Stomach (tissue), 9 donors: Measurements from ENCODE around the gene MLIP. TPM values are rescaled to one million over a fixed set of nuclear protein-coding genes. Genes with fewer than 3 reads are reported as not detected.

Experiments used
- DNase-seq, 2 donors: peaks; one replicate each; pipeline versions ENCODE4 v3.0.0 to v3.0.0-alpha.2; 2013 to 2019
- H3K27ac ChIP-seq, 5 donors: fragments of 200-600 bp in 4 of 5; sonication (generic) in 4 of 5; one replicate each; pipeline ENCODE4 v1.5.1; 2013 to 2019; ENCODE audit warnings: mild to moderate bottlenecking in 1 of 5, moderate library complexity in 1 of 5
- H3K27me3 ChIP-seq, 3 donors: fragments of 200-600 bp; sonication (generic); one replicate each; pipeline ENCODE4 v1.5.1; 2017 to 2019; ENCODE audit warnings: mixed run types in 1 of 3
- H3K36me3 ChIP-seq, 4 donors: fragments of 200-600 bp; sonication (generic); 1 replicate in 3 of 4; 2 replicates in 1 of 4; pipeline ENCODE4 v1.5.1; 2016 to 2019
- H3K4me1 ChIP-seq, 4 donors: fragments of 200-600 bp; sonication (generic); one replicate each; pipeline ENCODE4 v1.5.1; 2016 to 2019
- H3K4me3 ChIP-seq, 4 donors: fragments of 200-600 bp; sonication (generic) in 3 of 4; one replicate each; pipeline ENCODE4 v1.5.1; 2016 to 2019; ENCODE audit warnings: mild to moderate bottlenecking in 1 of 4
- H3K9me3 ChIP-seq, 4 donors: fragments of 200-600 bp; sonication (generic); one replicate each; pipeline ENCODE4 v1.5.1; 2016 to 2019
- EP300 ChIP-seq: sonication (generic); formaldehyde crosslinking; IDR thresholded peaks from one replicate; pipeline ENCODE4 v1.6.1; 2017; ENCODE audit warnings: antibody characterized with exemption
- POLR2A ChIP-seq, 4 donors: fragments of 450-650 bp; IDR thresholded peaks; one replicate each; pipeline ENCODE4 v1.6.1; 2016; ENCODE audit warnings: antibody characterized with exemption in 4 of 4, control low read depth in 2 of 4, mild to moderate bottlenecking in 1 of 4, moderate library complexity in 1 of 4
- POLR2AphosphoS5 ChIP-seq, 3 donors: sonication (generic); formaldehyde crosslinking; IDR thresholded peaks; one replicate each; pipeline ENCODE4 v1.6.1; 2016; ENCODE audit warnings: antibody characterized with exemption in 3 of 3
- WGBS, 5 donors: extraction: QIAGEN DNeasy Blood & Tissue Kit in 3 of 5; methylation state at CpG; one replicate each; pipeline versions ENCODE4 v1.1.5 to v1.1.7; 2013 to 2018; 5-methylcytosine and 5-hydroxymethylcytosine counted together
- intact Hi-C: fragments of 100-400 bp; cut with DNase I; formaldehyde crosslinking; loops from one replicate; pipeline ENCODE4 v1.15.1; 2023; ENCODE audit warnings: low total_unique reads
- polyA plus RNA-seq, 3 donors: library from polyadenylated mRNA; stranded (reverse); fragments of 200-250 nt; gene quantifications; one replicate each; pipeline ENCODE4 v1.2.3, GENCODE V29; 2013
- total RNA-seq, 5 donors: library from RNA; depleted of rRNA; stranded (reverse); fragments of >200 nt; gene quantifications; one replicate each; pipeline versions ENCODE4 v1.1.0 to v1.2.3, GENCODE V29; 2014 to 2016
- TF ChIP-seq, protein P1 (sequence below), 7 experiments: fragments of 450-650 bp in 4 of 7; fragments of 200-600 bp in 3 of 7; sonication (generic) in 3 of 7; IDR thresholded peaks; one replicate each; pipeline ENCODE4 v1.5.1; 2016 to 2019; ENCODE audit warnings: antibody characterized with exemption in 7 of 7, control low read depth in 2 of 7, mild to moderate bottlenecking in 1 of 7
- donor health status: healthy with polysubstance abuse.
- donor health status: Bipolar disorder and iron deficiency.
- donor health status: healthy.

Gene MLIP
- total and polyA plus RNA-seq, 8 donors, result 0.48 TPM; not detected in 7

DNA sequence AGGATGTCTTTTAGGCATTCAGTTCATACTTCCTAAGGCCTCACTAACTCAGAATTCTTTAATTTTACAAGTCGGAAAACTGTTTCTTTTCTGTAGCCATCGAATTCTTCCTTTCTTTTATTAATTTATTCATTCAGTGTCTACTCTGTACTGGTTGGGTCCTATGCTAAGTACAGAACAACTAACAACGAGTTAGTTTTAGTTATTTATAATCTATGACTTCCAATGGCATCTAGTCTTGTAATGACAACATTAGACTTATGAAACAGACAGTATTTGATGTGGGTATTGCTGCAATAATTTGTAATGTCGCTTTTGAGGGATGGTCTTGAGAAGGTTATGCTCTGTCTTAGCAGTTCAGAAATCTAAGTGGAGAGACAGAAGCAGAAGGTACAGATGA, 141.7 kb downstream of the MLIP start:
- H3K9me3 ChIP-seq, result no peaks in the 10 kb centered on the region
- peaks cover 0 to 10% (median 0%) of the 10 kb centered on the region in 4 donors for H3K4me1 ChIP-seq
- intact Hi-C loops, result no loop called here
- H3K27me3 ChIP-seq, result no peaks in the 10 kb centered on the region
- DNase-seq, result no peak
- H3K27ac ChIP-seq, result no peak overlapping the region
- WGBS, 5 donors, result 87 to 91% (median 88%) methylated on average over 4 of the region's 4 CpGs
- H3K36me3 ChIP-seq, result no peaks in the 10 kb centered on the region
- no peak overlapping the region for H3K4me3 ChIP-seq
- no peak for TF ChIP-seq POLR2AphosphoS5 (IDR thresholded peaks at IDR 0.05)
- no peak for TF ChIP-seq POLR2A (IDR thresholded peaks at IDR 0.05)
- TF ChIP-seq, protein P1, sequence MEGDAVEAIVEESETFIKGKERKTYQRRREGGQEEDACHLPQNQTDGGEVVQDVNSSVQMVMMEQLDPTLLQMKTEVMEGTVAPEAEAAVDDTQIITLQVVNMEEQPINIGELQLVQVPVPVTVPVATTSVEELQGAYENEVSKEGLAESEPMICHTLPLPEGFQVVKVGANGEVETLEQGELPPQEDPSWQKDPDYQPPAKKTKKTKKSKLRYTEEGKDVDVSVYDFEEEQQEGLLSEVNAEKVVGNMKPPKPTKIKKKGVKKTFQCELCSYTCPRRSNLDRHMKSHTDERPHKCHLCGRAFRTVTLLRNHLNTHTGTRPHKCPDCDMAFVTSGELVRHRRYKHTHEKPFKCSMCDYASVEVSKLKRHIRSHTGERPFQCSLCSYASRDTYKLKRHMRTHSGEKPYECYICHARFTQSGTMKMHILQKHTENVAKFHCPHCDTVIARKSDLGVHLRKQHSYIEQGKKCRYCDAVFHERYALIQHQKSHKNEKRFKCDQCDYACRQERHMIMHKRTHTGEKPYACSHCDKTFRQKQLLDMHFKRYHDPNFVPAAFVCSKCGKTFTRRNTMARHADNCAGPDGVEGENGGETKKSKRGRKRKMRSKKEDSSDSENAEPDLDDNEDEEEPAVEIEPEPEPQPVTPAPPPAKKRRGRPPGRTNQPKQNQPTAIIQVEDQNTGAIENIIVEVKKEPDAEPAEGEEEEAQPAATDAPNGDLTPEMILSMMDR (IDR thresholded peaks at IDR 0.05), result no peak
- no peak for TF ChIP-seq EP300

DNA sequence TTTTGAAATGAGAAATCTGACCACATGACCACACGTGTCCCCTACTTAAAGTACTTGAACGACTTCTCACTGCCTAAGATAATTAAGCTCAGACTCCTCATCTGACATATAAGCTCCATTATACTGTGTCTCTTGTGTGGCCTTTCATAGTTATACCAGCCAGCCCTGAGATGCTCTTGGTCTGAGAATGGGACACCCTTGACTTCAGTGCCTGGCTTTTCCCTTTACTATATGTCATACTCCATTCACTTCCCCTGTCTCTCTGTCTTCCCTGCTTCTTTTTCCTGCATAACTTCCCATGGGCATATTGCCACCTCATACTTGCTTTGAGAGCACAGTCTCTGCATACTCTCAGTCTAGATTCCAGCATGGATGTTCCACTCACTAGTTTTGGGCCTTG, 143.6 kb downstream of the MLIP start:
- Histone ChIP-seq H3K4me3 (no peak overlapping the region), H3K27ac (no peak overlapping the region), H3K4me1 (peaks cover 0 to 10% (median 0%) of the 10 kb centered on the region in 4 donors), H3K27me3 (no peaks in the 10 kb centered on the region), H3K9me3 (no peaks in the 10 kb centered on the region), H3K36me3 (no peaks in the 10 kb centered on the region)
- 66 to 87% (median 79%) methylated on average over 2 of the region's 2 CpGs for WGBS, 5 donors
- no peak for DNase-seq
- intact Hi-C loops, result no loop called here
- TF ChIP-seq, protein P1 (IDR thresholded peaks at IDR 0.05), result no peak
- TF ChIP-seq EP300 (no peak), POLR2AphosphoS5 (IDR thresholded peaks at IDR 0.05) (no peak), POLR2A (IDR thresholded peaks at IDR 0.05) (no peak)

DNA sequence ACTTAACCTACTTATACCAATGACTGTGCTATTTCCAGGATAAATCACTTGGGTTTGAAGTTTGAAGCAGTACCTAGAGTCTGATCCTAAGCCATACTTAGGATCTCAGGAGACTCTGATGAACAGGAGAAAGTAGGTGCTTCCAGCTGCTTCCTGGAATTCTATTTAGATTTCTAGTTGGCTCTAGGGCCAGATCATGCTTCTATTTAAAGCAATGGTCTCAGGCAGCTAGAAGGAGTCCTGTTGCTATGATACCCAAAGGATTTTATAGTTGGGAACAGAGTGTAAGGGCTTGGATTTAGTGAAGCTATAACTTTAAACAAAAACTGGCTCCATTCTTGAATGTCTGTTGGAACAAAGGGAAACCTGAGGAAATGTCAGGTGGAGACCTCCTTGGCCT, 144.6 kb downstream of the MLIP start:
- H3K27ac ChIP-seq, result peak overlapping the region in 1 of 5 donors; percentile 7
- DNase-seq, result peak in 1 of 2 donors; percentile 25
- intact Hi-C loops, result no loop called here
- H3K36me3 ChIP-seq, result no peaks in the 10 kb centered on the region
- no peak overlapping the region for H3K4me3 ChIP-seq
- no peaks in the 10 kb centered on the region for H3K9me3 ChIP-seq
- H3K27me3 ChIP-seq, result no peaks in the 10 kb centered on the region
- TF ChIP-seq EP300, result no peak
- TF ChIP-seq POLR2A (IDR thresholded peaks at IDR 0.05), result no peak
- no peak for TF ChIP-seq POLR2AphosphoS5 (IDR thresholded peaks at IDR 0.05)
- TF ChIP-seq, protein P1 (IDR thresholded peaks at IDR 0.05), result no peak
- H3K4me1 ChIP-seq, result peaks cover 0 to 10% (median 0%) of the 10 kb centered on the region in 4 donors

DNA sequence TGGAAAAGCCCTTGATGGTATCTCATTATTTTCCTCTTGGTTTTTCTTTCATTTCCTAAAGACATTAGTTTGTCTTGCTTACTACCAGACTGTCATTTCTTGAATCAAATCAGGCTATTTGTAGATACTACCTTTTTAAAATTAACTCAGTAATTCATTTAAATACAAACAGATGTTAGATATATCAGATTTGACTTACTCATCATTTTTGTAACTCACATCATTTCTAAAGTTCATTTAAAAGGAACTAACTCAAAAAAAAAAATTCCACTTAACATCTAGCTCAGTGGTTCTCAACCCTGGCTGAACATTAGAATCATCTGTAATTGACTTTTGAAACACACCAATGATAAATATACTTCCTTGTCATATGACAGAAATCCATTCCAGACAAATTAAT, 148.8 kb downstream of the MLIP start:
- H3K36me3 ChIP-seq, result no peaks in the 10 kb centered on the region
- intact Hi-C loops, result no loop called here
- TF ChIP-seq, protein P1 (IDR thresholded peaks at IDR 0.05), result no peak
- TF ChIP-seq EP300 (no peak), POLR2AphosphoS5 (IDR thresholded peaks at IDR 0.05) (no peak), POLR2A (IDR thresholded peaks at IDR 0.05) (no peak)
- no peaks in the 10 kb centered on the region for H3K9me3 ChIP-seq
- no peaks in the 10 kb centered on the region for H3K27me3 ChIP-seq
- H3K4me3 ChIP-seq, result no peak overlapping the region
- no peak overlapping the region for H3K27ac ChIP-seq
- no peak for DNase-seq
- H3K4me1 ChIP-seq, result peaks cover 0 to 10% (median 0%) of the 10 kb centered on the region in 4 donors
